Measurements from ENCODE around the gene HDAC9.

GRCh38 chr7:18760046-18760445, 264.5 kb downstream of the HDAC9 start:
- TF ChIP-seq CTCF (IDR thresholded peaks at IDR 0.05) (no peak), TCF7L2 (IDR thresholded peaks at IDR 0.05; ENCODE audit: low read depth, low read length) (no peak), REST (IDR thresholded peaks at IDR 0.05; ENCODE audit: insufficient read depth in 1 of 2, low read depth in 2 of 2, low read length in 1 of 2) (no peak)
